UCSD-AML1 (cell line): Measurements from ENCODE around the gene IRS2.
"Not testable (repeated sequence)": the region's sequence is repeated elsewhere in the genome, so short reads cannot be mapped to it uniquely, and the experiment has no call there.

Experiments
- DNase-seq: peaks from one replicate; lab custom pipeline; 2025; ENCODE audit not compliant: unreplicated experiment; lab: John Stamatoyannopoulos, UW

The IRS2 gene

GRCh38 chr13:109786457-109787134, at the start of gene IRS2:
Gene IRS2 (minus strand): TSS chr13:109786583. CDS start chr13:109786053, 530 bp downstream.
- peak; percentile 89 for DNase-seq

- DNase-seq, result no peak
These were observed 48.8 kb upstream of the IRS2 start for GRCh38 chr13:109834973-109835720.

DNA sequence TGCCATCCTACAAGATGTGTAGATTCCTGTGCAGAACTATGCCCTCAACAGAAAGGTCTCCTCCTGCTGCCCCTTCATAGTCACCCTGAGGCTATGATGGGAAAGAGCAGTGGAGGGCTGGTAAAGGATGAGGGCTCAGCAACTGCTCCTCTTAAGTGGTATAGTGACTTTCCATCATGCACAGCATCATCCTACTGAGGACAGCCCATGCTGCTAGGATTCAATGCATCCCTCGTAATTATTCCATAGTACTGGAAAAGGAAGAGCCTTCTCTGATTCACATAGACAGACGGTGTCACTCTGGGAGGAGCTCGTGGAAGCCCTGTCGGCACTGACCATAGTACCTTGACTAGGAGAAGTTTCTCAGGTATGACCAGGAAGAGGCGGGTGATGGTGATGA, 47.6 kb upstream of the IRS2 start:
- no peak for DNase-seq

DNA sequence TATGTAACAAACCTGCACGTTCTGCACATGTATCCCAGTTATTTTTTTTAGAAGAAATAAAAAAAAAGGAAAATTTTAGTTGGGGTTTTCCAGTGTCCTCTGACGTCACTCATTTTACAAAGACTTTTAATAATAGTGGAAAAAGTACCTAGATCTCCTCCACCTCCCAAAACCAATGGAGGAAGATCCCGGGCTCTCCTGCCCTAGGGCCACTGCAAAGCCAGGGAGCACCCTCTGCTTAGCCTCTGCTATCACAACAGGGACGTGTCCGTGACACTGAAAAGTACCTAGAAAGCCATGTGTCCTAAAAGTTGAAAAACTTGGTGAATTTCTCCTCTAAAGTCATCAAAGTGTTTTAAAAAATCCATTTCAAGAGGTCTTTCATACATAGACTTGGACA, 46.7 kb upstream of the IRS2 start:
- DNase-seq, result no peak

- DNase-seq, result not testable (repeated sequence)
These were observed 42.4 kb upstream of the IRS2 start for GRCh38 chr13:109828591-109829316.

DNA sequence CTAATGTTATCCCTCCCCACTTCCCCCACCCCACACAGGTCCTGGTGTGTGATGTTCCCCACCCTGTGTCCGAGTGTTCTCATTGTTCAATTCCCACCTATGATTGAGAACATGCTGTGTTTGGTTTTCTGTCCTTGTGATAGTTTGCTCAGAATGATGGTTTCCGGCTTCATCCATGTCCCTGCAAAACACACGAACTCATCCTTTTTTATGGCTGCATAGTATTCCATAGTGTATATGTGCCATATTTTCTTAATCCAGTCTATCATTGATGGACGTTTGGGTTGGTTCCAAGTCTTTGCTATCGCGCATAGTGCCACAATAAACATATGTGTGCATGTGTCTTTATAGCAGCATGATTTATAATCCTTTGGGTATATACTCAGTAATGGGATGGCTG, 36.8 kb upstream of the IRS2 start:
- DNase-seq, result not testable (repeated sequence)

- no peak for DNase-seq
These were observed 34.7 kb upstream of the IRS2 start for GRCh38 chr13:109821103-109821502.

DNA sequence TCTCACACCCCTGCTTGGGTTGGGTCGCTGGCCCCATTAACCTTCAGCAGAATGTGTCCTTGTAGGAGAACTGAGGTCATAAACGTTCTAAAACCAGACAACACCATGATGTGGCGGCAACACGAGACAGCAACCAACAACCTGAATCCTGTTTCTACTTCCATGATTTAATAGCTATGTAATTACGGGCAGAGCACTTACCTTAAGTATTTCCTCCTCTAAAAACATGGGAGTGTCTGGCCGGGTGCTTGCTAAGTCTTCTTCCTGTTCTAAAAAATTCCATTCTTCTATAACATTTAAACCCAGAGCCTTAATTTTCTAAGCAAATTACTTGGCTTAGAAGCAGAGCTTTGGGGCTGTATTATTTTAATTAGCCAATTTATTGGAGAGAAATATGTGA, 33.5 kb upstream of the IRS2 start:
- no peak for DNase-seq

- DNase-seq, result no peak
These were observed 32.5 kb upstream of the IRS2 start for GRCh38 chr13:109818886-109819285.

- no peak for DNase-seq
These were observed 31.5 kb upstream of the IRS2 start for GRCh38 chr13:109817591-109818535.

DNA sequence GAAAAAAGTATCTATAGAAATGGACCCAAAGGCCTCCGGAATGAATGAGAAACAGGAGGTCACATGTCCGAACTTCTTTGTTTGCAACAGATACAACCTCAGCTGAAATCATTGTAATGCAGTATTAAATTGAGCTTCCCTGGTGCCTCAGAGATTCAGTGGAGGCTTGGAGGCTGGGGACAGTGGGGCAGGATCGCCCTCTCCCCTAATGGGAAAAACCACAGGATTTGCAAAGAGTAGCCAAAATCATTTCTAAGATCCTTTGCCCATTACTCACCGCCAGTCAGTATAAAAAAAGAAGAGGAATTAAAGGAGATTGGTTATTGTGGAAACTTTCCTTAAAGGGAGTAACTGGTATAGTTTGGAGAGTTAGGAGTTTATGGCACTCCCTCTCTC, 30.4 kb upstream of the IRS2 start:
- DNase-seq, result no peak

DNA sequence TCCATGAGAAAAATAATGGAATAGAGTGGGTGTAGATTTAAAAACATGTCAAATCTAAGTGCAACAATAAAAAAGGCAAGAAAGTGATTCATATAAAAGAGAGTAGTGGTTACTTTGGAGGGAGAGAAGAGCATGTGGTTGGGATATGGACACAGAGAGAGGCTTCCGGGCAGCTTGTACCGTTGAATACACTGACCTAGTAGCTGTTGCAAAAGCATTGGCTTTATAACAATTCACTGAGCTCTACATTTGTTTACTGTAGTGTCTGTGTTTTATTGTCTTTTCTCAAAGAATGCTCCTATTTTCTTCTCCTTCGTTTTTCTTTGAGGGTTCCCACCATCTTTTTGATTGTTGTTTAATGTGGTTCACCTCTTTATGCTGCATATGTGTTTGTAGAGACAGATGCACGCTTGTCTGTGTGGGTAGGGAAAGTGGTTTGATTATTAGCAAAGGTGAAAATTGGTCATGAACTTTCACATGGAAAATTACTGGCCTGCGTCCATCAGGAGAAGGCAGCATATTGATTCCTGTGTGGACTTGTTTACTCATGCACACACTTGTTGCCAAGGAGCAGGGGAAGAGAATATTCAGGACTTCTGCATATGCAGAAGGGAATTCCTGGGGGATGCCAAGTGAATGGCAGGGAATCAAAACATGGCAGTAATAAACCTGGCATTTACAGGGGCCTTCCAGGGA, 29.9 kb upstream of the IRS2 start:
- no peak for DNase-seq

GRCh38 chr13:109815651-109816050, 29.3 kb upstream of the IRS2 start:
- DNase-seq, result no peak

DNA sequence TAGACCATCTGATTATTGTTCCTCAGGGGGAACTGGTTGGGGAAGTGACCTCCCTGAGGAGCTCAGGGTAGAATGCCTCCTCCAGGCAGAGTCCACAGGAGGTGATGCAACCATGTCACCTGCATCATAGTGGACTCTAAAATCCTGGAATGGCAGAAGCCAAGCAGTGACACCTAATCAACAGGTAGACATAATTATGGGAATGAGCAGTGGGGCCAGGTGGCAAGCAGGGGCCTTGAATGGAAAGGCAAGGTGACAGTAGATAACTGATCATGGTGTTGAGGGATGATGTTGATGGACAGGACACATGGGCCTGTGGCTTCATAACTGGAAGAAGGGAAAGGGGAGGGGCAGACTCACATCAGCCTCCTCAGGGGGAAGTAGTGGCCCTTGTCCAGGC, 27.3 kb upstream of the IRS2 start:
- no peak for DNase-seq

DNA sequence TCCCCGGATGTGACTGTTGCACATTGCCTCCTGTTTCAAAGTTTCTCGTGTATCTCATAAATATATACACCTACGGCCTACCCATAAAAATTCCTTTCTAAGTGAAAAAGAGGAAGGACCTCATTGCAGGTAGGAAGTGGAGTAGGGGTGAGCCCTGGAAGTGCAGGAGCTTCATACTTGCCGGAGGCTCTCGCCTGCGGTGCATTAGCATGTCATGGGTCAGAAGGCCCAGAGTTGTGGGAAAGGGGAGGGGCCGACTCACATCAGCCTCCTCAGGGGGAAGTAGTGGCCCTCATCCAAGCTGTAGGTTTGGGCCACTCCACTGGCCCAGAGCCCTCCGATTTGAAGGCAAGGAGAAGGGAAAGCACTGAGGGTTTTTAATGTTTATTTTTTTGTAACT, 26.0 kb upstream of the IRS2 start:
- no peak for DNase-seq

DNA sequence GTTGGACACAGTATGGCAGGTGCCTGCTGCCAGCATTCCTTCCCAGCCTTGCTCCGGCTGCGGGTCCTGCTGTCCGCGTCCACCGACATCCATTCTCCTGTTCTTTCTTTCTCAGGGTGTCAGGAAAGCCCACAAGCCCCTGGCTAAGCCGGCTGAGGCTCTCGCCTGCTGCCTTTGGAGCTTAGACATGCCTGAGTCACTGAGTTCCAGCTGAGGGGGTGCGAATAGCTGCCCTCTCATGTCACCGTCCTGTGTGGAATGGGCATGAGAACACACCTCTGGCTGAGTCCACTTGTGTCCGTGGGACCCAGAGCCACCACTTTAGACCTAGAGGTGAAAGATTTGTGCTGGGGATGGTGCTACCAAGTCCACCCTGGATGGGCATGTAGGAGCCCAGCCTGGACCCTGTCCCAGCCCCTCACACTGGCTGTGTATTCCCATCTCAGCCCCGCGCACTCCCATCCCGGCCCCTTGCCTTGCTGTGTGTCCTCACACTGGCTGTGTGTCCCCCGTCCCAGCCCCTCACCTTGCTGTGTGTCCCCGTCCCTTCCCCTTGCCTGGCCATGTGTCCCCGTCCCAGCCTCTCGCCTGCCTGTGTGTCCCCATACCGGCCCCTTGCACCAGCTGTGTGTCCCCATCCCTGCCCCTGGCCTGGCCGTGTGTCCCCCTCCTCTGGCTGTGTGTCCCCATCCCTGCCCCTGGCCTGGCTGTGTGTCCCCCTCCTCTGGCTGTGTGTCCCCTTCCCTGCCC, 24.6 kb upstream of the IRS2 start:
- no peak for DNase-seq

DNA sequence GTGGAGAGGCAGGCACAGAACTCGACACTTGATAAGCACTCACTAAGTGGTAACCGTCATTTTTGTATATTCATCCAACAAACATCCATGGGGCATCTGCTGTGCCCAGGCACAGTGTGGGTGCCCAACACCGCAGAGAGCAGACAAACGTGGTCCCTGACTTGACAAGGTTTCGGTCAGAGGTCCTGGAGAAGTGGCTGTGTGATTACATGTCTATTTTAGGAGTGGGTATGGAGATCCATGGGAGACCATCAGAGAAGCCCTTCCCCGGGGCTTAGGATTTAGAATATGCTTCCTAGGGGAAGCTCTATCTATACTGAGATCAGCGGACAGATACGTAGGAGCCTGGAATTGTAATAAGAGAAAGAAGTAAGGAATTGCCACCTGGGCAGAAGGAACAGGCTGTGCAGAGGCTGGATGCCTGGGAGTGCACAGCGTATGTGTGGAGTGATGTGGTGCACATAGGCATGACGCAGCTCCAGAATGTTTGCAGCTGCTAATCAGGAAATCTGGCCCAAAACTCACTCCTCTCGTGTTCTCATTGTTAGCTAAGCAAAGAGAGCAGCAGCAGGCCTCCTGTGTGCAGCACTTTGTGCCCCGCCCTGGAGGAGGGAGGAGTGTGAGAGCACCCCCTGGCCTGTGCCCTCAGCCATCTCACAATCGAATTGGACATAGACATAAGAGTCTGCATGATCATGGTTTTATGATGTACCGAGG, 23.0 kb upstream of the IRS2 start:
- DNase-seq, result no peak

DNA sequence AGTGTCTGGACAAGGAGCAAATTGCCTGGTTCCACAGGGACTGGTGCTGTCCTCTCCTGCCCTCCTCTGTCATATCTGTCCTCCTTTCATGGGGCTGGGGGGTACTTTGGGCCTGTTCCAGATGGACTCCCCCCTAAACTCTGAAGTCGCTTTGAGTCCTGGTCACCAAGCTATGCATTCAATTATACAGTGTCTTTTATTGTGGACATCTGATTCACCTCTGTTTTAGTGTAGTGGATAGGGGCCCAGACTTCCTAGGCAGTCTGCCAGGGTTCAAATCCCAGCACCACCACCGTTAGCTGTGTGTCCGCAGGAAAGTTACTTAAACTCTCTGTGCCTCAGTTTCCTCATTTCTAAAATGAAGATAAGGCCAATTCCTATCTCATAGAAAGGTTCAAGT, 21.0 kb upstream of the IRS2 start:
- DNase-seq, result no peak

GRCh38 chr13:109804654-109805053, 18.3 kb upstream of the IRS2 start:
- no peak for DNase-seq
